Hematopoietic multipotent progenitor cell (in vitro differentiated cells): ENCODE results near the gene SORL1-AS1.
"Not testable (repeated sequence)": the region's sequence is repeated elsewhere in the genome, so short reads cannot be mapped to it uniquely, and the experiment has no call there.

Experiments used
- DNase-seq, 3 donors: peaks; one replicate each; pipeline ENCODE4 v3.0.0-alpha.2; 2011 to 2015; ENCODE audit warnings: low read depth in 2 of 3, low spot score in 2 of 3

Gene SORL1-AS1

DNA sequence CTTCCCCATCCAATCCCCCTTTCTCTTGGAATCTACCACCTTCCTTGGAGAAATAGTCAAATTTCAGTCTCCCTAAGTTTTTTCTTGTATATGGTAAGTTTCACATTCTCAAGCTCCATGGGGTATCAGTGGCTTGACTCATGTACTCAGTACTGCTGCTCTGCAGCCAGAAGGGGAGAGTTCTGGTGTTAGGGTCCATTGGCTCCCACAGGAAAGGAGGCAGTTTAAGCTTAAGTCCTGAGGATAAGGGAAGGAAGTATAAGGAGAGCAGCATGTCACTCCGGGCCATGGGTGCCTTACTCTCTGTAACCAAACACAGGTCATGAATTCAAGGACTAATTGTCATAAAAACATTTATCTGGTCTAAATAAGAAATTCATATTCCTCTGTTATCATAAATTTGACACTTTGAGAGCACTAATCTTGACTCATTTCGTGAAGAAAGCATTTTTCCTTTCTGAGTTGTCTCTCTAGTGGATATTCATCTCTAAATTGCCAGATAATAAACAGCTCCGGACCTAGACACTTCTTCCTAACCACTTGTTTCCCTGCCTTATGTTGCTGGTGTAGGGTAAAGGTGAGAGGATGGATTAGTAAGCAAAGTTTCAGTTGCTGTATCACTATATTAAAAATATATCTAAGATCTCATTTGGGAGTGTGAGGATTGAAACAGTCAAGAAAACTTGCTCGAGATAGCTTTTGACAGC, 20.8 kb downstream of the SORL1-AS1 start:
- DNase-seq, result no peak

DNA sequence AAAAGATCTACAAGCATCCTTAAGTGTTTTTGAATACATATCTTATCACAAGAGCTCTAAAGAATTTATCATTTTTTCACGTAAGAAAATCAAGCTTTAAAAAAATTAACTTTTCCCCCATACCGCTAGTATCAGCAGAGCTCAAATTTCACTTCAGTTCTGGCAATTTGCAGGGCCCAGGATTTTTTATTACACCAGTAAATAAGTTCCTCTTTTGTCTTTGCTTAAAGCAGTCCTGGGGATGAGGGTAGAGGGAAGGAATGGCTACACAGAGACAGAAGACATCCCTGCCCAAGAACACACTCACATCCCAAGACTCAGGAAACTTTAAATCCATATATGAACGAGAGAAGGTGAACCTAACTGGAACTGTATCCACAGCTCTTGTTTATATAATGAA, 23.2 kb downstream of the SORL1-AS1 start:
- peak in 1 of 3 donors; percentile 40 for DNase-seq

- DNase-seq, result no peak
These were observed 25.4 kb downstream of the SORL1-AS1 start for GRCh38 chr11:121427400-121427744.

- peak in 2 of 3 donors; percentile 55 to 63 for DNase-seq
These were observed 26.0 kb downstream of the SORL1-AS1 start for GRCh38 chr11:121426476-121427399.

GRCh38 chr11:121425828-121426227, 26.9 kb downstream of the SORL1-AS1 start:
- no peak for DNase-seq

- no peak for DNase-seq
These were observed 30.1 kb downstream of the SORL1-AS1 start for GRCh38 chr11:121422675-121423074.

GRCh38 chr11:121421149-121421901, 31.4 kb downstream of the SORL1-AS1 start:
- peak in 1 of 3 donors; percentile 37 for DNase-seq

GRCh38 chr11:121420398-121420797, 32.4 kb downstream of the SORL1-AS1 start:
- no peak for DNase-seq

DNA sequence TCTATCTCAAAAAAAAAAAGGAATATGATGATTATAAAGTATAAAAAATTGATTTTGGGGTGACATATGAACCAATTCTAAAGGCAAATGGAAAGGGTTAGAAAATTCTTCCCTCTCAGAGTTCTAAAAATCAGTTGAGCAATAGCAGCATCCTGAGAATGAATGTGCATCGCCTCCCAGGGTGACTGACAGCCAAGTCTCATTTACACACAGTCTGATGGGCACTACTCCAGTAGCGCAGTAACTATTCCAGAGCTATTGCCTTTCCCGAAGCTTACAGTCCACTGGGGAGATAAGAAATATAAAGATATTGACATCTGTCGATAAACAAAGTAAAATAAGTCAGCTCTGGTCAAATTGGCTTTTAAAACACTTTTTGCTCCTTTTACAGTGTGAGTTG, 32.9 kb downstream of the SORL1-AS1 start:
- no peak for DNase-seq

DNA sequence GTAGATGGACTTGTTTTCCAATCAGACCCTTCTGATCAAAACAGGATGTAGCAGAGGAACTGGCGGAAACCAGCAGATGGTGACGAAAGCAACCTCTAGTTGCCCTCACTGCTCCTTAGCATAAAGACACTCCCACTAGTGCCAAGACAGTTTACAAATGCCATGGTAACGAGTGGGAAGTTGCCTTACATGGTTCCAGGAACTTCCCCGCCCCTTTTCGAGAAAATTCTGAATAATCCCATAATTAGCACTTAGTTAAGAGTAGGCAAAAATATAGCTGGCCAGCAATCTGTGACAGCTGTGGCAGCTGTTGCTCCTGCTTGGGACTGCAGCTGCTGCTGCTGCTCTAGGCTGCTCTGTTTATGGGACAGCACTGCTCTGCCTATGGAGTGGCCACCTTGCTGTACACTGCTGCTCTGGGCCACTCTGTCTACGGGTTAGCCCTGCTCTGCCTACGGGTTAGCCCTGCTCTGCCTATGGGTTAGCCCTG, 34.1 kb downstream of the SORL1-AS1 start:
- peak in 2 of 3 donors; percentile 80 to 89 for DNase-seq

- DNase-seq, result no peak
These were observed 35.2 kb downstream of the SORL1-AS1 start for GRCh38 chr11:121417607-121418006.

DNA sequence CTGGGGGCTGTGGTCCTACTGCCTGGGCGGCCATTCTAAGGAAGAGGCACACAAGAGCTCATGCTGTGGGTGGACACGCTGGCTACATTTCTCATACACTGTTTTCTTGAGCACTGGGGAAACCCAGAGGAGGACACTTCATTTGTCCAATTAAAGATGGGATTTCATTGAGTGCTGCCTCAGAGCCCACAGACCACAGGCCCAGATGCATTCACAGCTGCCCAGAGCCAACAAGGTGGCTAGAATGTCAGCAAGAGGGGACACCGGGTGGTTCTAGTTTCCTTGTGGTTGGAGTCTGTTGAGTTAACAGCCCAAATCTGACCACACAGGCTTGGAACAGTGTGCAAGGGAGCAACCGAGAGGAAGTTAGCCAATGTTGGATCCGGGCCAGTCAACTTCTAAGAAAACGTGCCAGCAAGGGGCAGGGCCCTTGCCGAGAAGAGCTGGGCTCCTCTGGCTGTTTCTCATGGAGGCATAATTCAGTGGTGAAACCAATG, 35.7 kb downstream of the SORL1-AS1 start:
- peak in 2 of 3 donors; percentile 98 to 100 for DNase-seq

DNA sequence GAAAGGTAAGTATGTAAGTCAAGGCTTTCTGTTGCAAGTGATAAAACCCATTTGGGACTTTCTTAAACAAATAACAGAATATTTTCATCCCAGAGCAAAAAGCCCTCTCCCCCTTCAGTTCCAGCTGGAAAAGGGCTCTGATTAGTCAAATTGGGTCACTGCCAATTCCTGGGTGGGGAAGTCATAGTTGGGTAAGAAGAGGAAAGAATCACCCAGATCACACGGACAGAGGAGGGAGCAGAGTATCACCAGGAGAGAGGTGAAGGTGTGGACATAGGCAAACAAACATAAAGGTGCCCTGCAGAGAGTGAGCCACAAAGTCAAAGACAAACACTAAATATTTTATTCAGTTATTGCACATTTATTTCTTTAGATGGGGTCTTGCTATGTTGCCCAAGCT, 36.9 kb downstream of the SORL1-AS1 start:
- no peak for DNase-seq

- no peak for DNase-seq
These were observed 38.4 kb downstream of the SORL1-AS1 start for GRCh38 chr11:121414141-121414913.

- DNase-seq, result no peak
These were observed 39.9 kb downstream of the SORL1-AS1 start for GRCh38 chr11:121412711-121413415.

DNA sequence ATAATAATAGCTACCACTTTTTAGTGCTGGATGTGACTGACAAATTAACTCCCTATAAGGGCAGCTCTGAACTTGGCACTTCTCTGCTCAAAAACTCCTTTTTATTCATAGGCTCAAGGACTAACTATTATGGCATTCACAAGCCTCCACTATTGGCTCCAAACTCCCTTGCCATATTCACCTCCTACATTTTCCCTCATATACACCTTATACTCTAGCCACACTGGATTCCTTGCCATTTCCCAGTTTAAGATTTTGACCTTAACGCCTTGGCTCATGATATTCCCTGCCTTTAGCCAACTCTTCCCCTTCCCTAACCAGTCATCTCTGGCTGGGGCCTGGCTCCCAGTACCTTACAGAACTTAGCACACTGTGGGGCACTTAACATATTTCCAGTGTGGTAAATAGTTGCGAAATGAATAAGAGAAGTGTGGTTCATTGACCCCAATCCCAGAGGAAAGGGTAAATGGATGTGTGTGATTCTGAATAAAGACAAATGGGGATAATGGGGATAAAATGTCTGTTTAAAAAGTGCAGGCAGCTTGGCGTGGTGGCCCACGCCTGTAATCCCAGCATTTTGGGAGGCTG, 40.7 kb downstream of the SORL1-AS1 start:
- DNase-seq, result no peak

- not testable (repeated sequence) for DNase-seq
These were observed 41.4 kb downstream of the SORL1-AS1 start for GRCh38 chr11:121411330-121411729.

GRCh38 chr11:121410041-121410440, 42.7 kb downstream of the SORL1-AS1 start:
- DNase-seq, result not testable (repeated sequence)

GRCh38 chr11:121408830-121409229, 43.9 kb downstream of the SORL1-AS1 start:
- DNase-seq, result no peak
